Mesenchymal stem cell (in vitro differentiated cells and primary cell): Measurements from ENCODE around the gene RAPGEF4.

Source experiments
- DNase-seq: peaks from one replicate; pipeline ENCODE4 v3.0.0-alpha.2; 2013
- H2AFZ ChIP-seq: one replicate; pipeline ENCODE4 v1.6.1; 2013; ENCODE audit warnings: low read depth, mild to moderate bottlenecking, control low read depth, inconsistent platforms, low read length, moderate library complexity
- H2AK5ac ChIP-seq: 2 replicates; pipeline ENCODE4 v1.6.1; 2013; ENCODE audit warnings: low read length, moderate library complexity, mild to moderate bottlenecking, inconsistent platforms; ENCODE audit not compliant: severe bottlenecking
- H2BK120ac ChIP-seq: one replicate; pipeline ENCODE4 v1.6.1; 2013; ENCODE audit warnings: low read depth, mild to moderate bottlenecking, inconsistent platforms, low read length, moderate library complexity
- H2BK12ac ChIP-seq, 2 experiments: one replicate each; pipeline ENCODE4 v1.6.1; 2013; ENCODE audit warnings: inconsistent platforms in 2 of 2, low read length in 2 of 2, mild to moderate bottlenecking in 2 of 2, moderate library complexity in 2 of 2, control low read depth in 1 of 2
- H2BK15ac ChIP-seq: one replicate; pipeline ENCODE4 v1.6.1; 2013; ENCODE audit warnings: mild to moderate bottlenecking, low read depth, inconsistent platforms; ENCODE audit not compliant: poor library complexity, severe bottlenecking
- H2BK5ac ChIP-seq: 2 replicates; pipeline ENCODE4 v1.6.1; 2013; ENCODE audit warnings: low read depth, mild to moderate bottlenecking, low read length, control low read depth, inconsistent platforms; ENCODE audit not compliant: poor library complexity, severe bottlenecking
- H3K14ac ChIP-seq, 2 experiments: one replicate each; pipeline ENCODE4 v1.6.1; 2013; ENCODE audit warnings: inconsistent platforms in 2 of 2, low read length in 2 of 2, control low read depth in 1 of 2, mild to moderate bottlenecking in 1 of 2, moderate library complexity in 1 of 2
- H3K18ac ChIP-seq, 2 experiments: one replicate each; pipeline ENCODE4 v1.6.1; 2013; ENCODE audit warnings: inconsistent platforms in 2 of 2, low read length in 2 of 2, control low read depth in 1 of 2, low read depth in 1 of 2, mild to moderate bottlenecking in 1 of 2
- H3K23ac ChIP-seq, 2 experiments: one replicate each; pipeline ENCODE4 v1.6.1; 2013; ENCODE audit warnings: inconsistent platforms in 2 of 2, low read length in 2 of 2, mild to moderate bottlenecking in 2 of 2, moderate library complexity in 2 of 2, control low read depth in 1 of 2
- H3K27ac ChIP-seq: 2 replicates; pipeline ENCODE4 v1.5.1; 2013; ENCODE audit warnings: mild to moderate bottlenecking, moderate library complexity, low read length, control low read depth, inconsistent platforms; ENCODE audit not compliant: poor library complexity, severe bottlenecking
- H3K27me3 ChIP-seq, 2 experiments: 2 replicates each; pipeline versions ENCODE4 v1.6.1 to v1.7.0; 2013; ENCODE audit warnings: low read length in 2 of 2, mild to moderate bottlenecking in 2 of 2, moderate library complexity in 2 of 2, control low read depth in 1 of 2, inconsistent platforms in 1 of 2; ENCODE audit not compliant: control insufficient read depth in 1 of 2, insufficient read depth in 1 of 2
- H3K36me3 ChIP-seq, 2 experiments: 2 replicates each; pipeline versions ENCODE4 v1.6.1 to v1.7.0; 2013; ENCODE audit warnings: low read length in 2 of 2, control low read depth in 1 of 2, inconsistent platforms in 1 of 2, low read depth in 1 of 2, mild to moderate bottlenecking in 1 of 2; ENCODE audit not compliant: insufficient read depth in 2 of 2, control insufficient read depth in 1 of 2
- H3K4ac ChIP-seq, 2 experiments: one replicate each; pipeline ENCODE4 v1.6.1; 2013; ENCODE audit warnings: inconsistent platforms in 2 of 2, low read length in 2 of 2, mild to moderate bottlenecking in 2 of 2, moderate library complexity in 2 of 2, control low read depth in 1 of 2, low read depth in 1 of 2
- H3K4me1 ChIP-seq: 2 replicates; pipeline ENCODE4 v1.6.1; 2013; ENCODE audit warnings: low read depth, low read length, control low read depth; ENCODE audit not compliant: control insufficient read depth, insufficient read depth
- H3K4me2 ChIP-seq: 2 replicates; pipeline ENCODE4 v1.6.1; 2013; ENCODE audit warnings: low read length, mild to moderate bottlenecking, inconsistent platforms; ENCODE audit not compliant: poor library complexity, severe bottlenecking
- H3K4me3 ChIP-seq, 2 experiments: 2 replicates each; pipeline versions ENCODE4 v1.5.1 to v1.7.0; 2013; ENCODE audit warnings: low read length in 2 of 2, mild to moderate bottlenecking in 2 of 2, control low read depth in 1 of 2, low read depth in 1 of 2; ENCODE audit not compliant: insufficient read depth in 1 of 2
- H3K79me1 ChIP-seq: replicated peaks from 2 replicates; pipeline ENCODE4 v1.6.1; 2013; ENCODE audit warnings: mild to moderate bottlenecking, control low read depth, low read length, inconsistent platforms; ENCODE audit not compliant: poor library complexity, severe bottlenecking
- H3K9ac ChIP-seq: 2 replicates; pipeline ENCODE4 v1.7.0; 2013; ENCODE audit warnings: mild to moderate bottlenecking, low read length, moderate library complexity
- H3K9me3 ChIP-seq: 2 replicates; pipeline ENCODE4 v1.7.0; 2013; ENCODE audit warnings: mild to moderate bottlenecking, low read length; ENCODE audit not compliant: control insufficient read depth
- H4K8ac ChIP-seq: one replicate; pipeline ENCODE4 v1.6.1; 2013; ENCODE audit warnings: inconsistent platforms, mild to moderate bottlenecking, low read length, moderate library complexity
- H4K91ac ChIP-seq: one replicate; pipeline ENCODE4 v1.6.1; 2013; ENCODE audit warnings: mild to moderate bottlenecking, low read length, inconsistent platforms
- WGBS: methylation state at CpG from one replicate; pipeline ENCODE4 v1.1.7; 2013; ENCODE audit warnings: mixed read lengths; 5-methylcytosine and 5-hydroxymethylcytosine counted together

Gene RAPGEF4

DNA sequence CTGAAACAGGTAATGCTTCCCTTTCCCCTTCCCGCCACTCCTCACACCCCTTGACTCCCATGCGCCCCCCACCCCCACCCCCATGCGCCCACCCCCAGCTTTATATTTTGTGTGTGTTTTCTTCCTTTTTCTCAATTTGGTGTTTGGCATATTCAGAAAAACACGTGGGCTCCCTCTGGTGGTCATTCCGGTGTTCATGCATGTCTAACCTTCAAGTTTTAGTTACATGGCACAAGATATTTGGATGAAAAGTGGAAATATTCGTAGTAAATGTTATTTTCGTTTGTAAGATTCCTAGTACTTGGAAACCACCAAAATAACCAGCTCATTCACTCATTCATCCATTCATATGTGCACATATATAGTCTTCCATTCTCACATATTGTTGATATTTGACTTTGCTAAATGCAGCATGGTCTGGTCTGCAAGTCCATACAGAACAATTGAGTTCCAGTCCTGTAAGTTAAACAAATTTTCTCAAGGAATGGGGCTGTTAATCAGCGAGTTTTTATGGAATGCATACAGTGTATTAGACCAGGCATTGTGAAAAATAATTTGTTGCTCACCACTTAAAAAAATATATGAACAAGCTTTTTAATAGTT, 196.4 kb downstream of the RAPGEF4 start:
- no peak overlapping the region for H3K4me3 ChIP-seq
- no peak overlapping the region for H2BK12ac ChIP-seq
- WGBS: no CpG with 5 or more reads among the region's 8 CpGs
- H4K8ac ChIP-seq: no peak overlapping the region
- no peaks in the 10 kb centered on the region for H3K36me3 ChIP-seq
- no peak overlapping the region for H3K18ac ChIP-seq
- no peaks in the 10 kb centered on the region for H3K9me3 ChIP-seq
- no peak overlapping the region for H2AFZ ChIP-seq
- H2BK120ac ChIP-seq: no peak overlapping the region
- no peak overlapping the region for H3K27ac ChIP-seq
- no peak overlapping the region for H2BK15ac ChIP-seq
- H3K4ac ChIP-seq: no peak overlapping the region
- DNase-seq: peak; percentile 70
- H3K4me1 ChIP-seq: no peaks in the 10 kb centered on the region
- no peak overlapping the region for H2AK5ac ChIP-seq
- H3K23ac ChIP-seq: no peak overlapping the region
- H3K9ac ChIP-seq: no peak overlapping the region
- no peak overlapping the region for H2BK5ac ChIP-seq
- no peaks in the 10 kb centered on the region for H3K79me1 ChIP-seq
- H4K91ac ChIP-seq: no peak overlapping the region
- no peak overlapping the region for H3K4me2 ChIP-seq
- H3K14ac ChIP-seq: no peak overlapping the region
- no peaks in the 10 kb centered on the region for H3K27me3 ChIP-seq

DNA sequence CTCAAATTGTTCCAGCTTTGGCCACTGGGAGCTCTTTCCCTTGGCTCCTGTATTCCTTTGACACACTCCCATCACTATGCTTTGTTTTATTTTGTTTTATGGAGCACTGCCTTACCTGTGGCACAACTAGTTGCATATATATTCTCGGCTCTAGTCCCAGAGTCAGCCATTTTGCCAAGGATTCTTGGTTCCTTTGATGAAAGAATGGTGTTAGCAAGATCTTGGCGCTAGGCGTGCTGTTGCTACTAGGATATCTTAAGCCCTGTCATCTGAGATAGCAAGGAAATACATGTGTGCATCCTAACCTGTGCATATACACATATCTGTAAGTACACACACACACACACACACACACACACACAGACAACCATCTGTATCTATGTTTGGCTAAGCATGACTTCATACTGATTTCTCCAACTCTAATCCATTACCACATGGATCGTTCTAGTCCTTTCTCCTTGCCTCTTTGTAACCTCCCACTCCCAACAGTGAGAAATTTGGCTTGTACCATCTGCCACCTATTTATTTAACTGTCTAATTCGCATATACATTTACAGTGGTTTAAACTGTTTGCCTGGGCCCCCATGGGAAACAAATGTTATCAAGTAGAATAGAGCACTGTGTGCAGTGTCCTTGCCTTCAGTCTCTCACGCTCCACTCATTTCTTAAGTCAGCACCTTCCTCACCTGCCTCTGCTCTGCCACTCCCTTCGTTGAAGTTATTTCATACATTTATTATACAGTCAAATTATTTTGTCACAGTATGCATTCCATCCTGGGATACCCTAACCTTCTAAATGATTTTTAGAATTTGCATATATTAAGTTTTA, 202.5 kb downstream of the RAPGEF4 start:
- DNase-seq: no peak
- Histone ChIP-seq H2BK120ac (no peak overlapping the region), H3K4me1 (no peaks in the 10 kb centered on the region), H3K4me2 (no peak overlapping the region), H3K14ac (no peak overlapping the region), H2AFZ (no peak overlapping the region), H3K9me3 (peaks cover 34% of the 10 kb centered on the region), H2BK12ac (no peak overlapping the region), H2BK15ac (no peak overlapping the region), H4K91ac (no peak overlapping the region), H2BK5ac (no peak overlapping the region), H3K4ac (no peak overlapping the region), H3K36me3 (no peaks in the 10 kb centered on the region), H3K27ac (no peak overlapping the region), H3K27me3 (no peaks in the 10 kb centered on the region), H3K9ac (no peak overlapping the region), H3K4me3 (no peak overlapping the region), H3K79me1 (no peaks in the 10 kb centered on the region), H3K23ac (no peak overlapping the region), H4K8ac (no peak overlapping the region), H3K18ac (no peak overlapping the region), H2AK5ac (no peak overlapping the region)
- 97% methylated on average over 6 of the region's 7 CpGs for WGBS

DNA sequence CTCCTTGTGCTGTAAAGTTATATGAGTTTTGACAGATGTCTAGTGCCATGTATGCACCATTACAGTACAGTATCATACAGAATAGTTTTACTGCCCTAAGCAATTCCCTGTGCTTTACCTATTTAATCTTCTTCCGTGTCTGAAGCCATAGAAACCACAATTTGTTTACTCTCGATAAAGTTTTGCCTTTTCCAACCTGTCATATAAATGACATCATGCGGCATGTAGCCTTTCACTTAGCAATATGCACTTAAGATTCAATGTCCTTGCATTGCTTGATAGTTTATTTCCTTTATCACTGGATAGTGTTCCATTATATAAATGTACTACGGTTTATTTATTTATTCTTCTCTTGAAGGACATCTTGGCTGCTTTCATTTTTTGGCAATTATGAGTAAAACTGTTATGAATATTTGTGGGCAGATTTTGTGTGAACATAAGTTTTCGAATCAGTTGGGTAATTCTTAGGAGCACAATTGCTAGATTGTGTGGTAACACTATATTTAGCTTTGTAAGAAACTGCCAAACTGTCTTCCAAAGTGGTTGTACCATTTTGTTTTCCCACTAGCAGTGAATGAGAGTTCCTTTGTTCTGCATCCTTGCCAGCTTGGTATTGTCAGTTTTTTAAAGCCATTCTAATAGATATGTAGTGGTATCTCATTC, 203.2 kb downstream of the RAPGEF4 start:
- no peak overlapping the region for H3K14ac ChIP-seq
- peaks cover 36% of the 10 kb centered on the region for H3K9me3 ChIP-seq
- no peak overlapping the region for H2AFZ ChIP-seq
- H3K79me1 ChIP-seq: no peaks in the 10 kb centered on the region
- H2BK15ac ChIP-seq: no peak overlapping the region
- no peak overlapping the region for H4K91ac ChIP-seq
- 86% methylated on average over 5 of the region's 5 CpGs for WGBS
- H3K4ac ChIP-seq: no peak overlapping the region
- H3K23ac ChIP-seq: no peak overlapping the region
- no peak overlapping the region for H2BK5ac ChIP-seq
- no peak overlapping the region for H3K27ac ChIP-seq
- no peak overlapping the region for H3K4me3 ChIP-seq
- H3K18ac ChIP-seq: no peak overlapping the region
- DNase-seq: no peak
- H3K4me1 ChIP-seq: no peaks in the 10 kb centered on the region
- no peak overlapping the region for H4K8ac ChIP-seq
- H3K4me2 ChIP-seq: no peak overlapping the region
- no peak overlapping the region for H3K9ac ChIP-seq
- H2BK12ac ChIP-seq: no peak overlapping the region
- no peaks in the 10 kb centered on the region for H3K27me3 ChIP-seq
- H2AK5ac ChIP-seq: no peak overlapping the region
- no peaks in the 10 kb centered on the region for H3K36me3 ChIP-seq
- H2BK120ac ChIP-seq: no peak overlapping the region

DNA sequence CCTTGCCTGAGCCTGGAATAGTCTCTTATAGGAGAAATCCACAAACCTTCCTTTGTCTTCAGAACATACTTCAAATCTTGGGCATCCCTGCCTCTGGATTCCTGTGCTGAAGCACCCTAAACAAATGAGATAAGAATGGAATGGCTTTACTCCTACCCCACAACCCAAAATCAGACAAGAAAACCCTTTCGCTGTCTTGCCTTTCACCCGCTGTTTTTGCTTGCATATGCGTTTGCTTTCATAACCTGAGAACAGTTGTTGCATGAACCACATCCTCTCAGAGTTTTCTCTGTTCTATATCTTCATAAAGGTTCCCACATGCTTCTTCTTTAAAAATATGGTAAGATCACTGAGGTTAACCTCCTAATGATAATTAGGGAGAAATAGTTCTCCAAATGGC, 207.9 kb downstream of the RAPGEF4 start:
- Histone ChIP-seq H3K4ac (no peak overlapping the region), H3K4me2 (no peak overlapping the region), H2BK120ac (no peak overlapping the region), H3K79me1 (no peaks in the 10 kb centered on the region), H3K9ac (no peak overlapping the region), H4K8ac (no peak overlapping the region), H3K23ac (no peak overlapping the region), H4K91ac (no peak overlapping the region), H3K14ac (no peak overlapping the region), H3K27ac (no peak overlapping the region), H3K36me3 (no peaks in the 10 kb centered on the region), H2BK5ac (no peak overlapping the region), H3K18ac (no peak overlapping the region), H3K27me3 (no peaks in the 10 kb centered on the region), H3K9me3 (peaks cover 28% of the 10 kb centered on the region), H2BK15ac (no peak overlapping the region), H2AFZ (no peak overlapping the region), H3K4me1 (no peaks in the 10 kb centered on the region), H2BK12ac (no peak overlapping the region), H3K4me3 (no peak overlapping the region), H2AK5ac (no peak overlapping the region)
- WGBS: 97% methylated on average over 3 of the region's 3 CpGs
- no peak for DNase-seq
